WI38 (cell line): ENCODE data around the gene APOBEC3F.
"Not testable (repeated sequence)": the region's sequence is repeated elsewhere in the genome, so short reads cannot be mapped to it uniquely, and the experiment has no call there.

Experiments
- H3K4me3 ChIP-seq: 2 replicates; pipeline ENCODE4 v1.5.1; 2011; ENCODE audit warnings: low read depth, mild to moderate bottlenecking, control low read depth, low read length
- TF ChIP-seq, protein P1 (sequence below): IDR thresholded peaks from 2 replicates; pipeline ENCODE4 v1.5.1; 2012; ENCODE audit warnings: low read depth, mild to moderate bottlenecking, control low read depth, low read length

The APOBEC3F gene

DNA sequence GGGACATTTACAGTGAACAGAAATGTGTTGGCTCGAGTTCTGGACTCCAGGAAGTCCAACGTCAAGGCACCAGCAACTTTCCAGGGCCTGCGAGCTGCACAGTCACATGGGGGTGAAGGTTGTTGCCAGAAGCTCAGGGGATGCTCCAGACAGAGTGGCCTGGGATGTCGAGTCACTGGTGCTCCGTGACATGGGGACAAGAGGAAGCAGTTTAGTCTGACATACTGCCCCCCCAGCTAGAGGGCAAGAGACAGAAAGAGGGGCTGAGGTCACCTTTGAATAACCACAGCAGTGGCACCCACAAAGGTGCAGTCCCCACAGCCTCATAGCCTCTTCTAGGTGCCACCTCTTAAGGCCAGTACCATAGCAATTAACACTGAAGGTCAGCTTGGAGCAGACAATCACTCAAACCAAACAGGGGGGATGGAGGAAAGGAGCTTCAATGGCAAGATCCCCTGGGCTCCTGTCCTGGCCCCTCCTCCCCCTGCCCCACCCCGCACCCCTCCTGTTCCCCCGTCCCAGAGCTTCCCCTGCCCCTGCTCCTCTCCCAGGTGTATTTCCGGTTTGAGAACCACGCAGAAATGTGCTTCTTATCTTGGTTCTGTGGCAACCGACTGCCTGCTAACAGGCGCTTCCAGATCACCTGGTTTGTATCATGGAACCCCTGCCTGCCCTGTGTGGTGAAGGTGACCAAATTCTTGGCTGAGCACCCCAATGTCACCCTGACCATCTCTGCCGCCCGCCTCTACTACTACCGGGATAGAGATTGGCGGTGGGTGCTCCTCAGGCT lies 15.9 kb upstream of the APOBEC3F start:
- TF ChIP-seq, protein P1, sequence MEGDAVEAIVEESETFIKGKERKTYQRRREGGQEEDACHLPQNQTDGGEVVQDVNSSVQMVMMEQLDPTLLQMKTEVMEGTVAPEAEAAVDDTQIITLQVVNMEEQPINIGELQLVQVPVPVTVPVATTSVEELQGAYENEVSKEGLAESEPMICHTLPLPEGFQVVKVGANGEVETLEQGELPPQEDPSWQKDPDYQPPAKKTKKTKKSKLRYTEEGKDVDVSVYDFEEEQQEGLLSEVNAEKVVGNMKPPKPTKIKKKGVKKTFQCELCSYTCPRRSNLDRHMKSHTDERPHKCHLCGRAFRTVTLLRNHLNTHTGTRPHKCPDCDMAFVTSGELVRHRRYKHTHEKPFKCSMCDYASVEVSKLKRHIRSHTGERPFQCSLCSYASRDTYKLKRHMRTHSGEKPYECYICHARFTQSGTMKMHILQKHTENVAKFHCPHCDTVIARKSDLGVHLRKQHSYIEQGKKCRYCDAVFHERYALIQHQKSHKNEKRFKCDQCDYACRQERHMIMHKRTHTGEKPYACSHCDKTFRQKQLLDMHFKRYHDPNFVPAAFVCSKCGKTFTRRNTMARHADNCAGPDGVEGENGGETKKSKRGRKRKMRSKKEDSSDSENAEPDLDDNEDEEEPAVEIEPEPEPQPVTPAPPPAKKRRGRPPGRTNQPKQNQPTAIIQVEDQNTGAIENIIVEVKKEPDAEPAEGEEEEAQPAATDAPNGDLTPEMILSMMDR, result no peak
- H3K4me3 ChIP-seq, result no peak overlapping the region

DNA sequence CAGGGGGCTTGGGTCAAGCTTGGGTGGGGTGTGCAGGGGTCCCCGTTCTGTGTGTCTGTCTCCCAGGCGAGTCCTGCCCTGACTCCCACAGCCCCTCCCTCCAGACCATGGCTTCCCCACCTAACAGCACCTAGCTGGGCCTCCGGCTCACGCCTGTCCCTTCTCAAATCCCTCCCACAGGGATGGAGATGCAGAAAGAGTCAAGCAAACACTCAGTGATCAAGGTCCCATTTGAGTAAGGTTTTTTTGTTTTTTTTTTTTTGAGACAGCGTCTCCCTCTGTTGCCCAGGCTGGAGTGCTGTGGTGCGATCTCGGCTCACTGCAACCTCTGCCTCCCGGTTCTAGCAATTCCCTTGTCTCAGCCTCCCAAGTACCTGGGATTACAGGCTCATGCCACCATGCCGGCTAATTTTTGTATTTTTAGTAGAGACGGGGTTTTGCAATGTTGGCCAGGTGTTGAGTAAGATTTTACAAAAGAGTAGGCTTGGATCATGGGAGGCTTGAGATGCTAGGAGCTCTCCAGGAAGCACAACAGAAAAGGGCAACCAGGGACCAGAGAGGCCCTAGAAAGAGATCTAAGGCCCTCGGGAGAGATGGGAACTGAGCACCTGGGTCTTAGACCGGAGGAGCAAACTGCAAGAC lies 14.0 kb upstream of the APOBEC3F start:
- no peak overlapping the region for H3K4me3 ChIP-seq
- TF ChIP-seq, protein P1, result no peak

DNA sequence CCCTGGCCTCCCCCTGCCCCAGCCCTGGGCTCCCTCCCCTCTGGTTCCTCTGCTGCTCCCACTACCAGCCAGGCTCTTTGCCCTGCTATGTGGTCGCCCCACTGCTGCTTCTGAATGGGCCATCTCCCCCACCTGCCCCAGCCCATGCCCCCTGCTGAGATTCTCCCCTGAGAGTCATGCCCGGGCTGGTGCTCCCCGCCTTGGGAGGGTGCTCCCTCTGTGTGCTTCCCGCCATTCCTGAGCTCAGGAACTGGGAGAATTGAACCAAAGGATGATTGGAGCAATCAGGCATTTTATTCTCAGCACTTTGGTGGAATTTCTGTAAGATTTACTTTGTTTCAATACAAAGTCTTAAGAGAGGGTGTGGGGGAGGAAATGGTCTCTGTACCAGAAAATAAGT lies 12.9 kb upstream of the APOBEC3F start:
- no peak overlapping the region for H3K4me3 ChIP-seq
- TF ChIP-seq, protein P1, result no peak

DNA sequence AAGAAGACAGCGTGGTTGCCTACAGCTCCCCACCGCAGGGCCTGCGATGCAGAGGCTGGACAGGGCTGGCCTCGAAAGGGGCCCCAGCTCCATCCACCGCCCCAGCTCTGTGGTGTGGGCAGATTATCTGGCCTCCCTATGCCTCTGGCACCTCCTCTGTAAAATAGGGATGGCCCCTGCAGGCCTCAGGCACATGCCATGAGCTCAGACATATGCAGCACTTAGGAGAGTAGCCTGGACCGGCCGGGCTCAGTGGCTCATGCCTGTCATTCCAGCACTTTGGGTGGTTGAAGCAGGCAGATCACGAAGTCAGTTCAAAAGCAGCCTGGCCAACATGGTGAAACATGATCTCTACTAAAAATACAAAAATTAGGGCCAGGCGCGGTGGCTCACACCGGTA lies 12.4 kb upstream of the APOBEC3F start:
- TF ChIP-seq, protein P1, result no peak
- no peak overlapping the region for H3K4me3 ChIP-seq

DNA sequence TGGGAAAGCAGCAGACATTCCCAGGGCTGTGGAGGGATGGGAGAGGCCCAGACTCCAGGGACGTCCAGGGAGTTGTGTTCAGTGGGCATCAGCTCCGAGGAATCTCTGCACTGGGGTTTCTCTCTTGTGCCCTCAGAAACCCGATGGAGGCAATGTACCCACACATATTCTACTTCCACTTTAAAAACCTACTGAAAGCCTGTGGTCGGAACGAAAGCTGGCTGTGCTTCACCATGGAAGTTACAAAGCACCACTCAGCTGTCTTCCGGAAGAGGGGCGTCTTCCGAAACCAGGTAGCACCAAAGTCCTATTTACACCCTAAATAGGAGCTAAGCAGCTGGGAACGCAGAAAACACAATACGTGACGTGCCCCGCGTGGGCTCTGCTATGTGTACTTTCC lies 11.4 kb upstream of the APOBEC3F start:
- H3K4me3 ChIP-seq, result no peak overlapping the region
- TF ChIP-seq, protein P1, result no peak

DNA sequence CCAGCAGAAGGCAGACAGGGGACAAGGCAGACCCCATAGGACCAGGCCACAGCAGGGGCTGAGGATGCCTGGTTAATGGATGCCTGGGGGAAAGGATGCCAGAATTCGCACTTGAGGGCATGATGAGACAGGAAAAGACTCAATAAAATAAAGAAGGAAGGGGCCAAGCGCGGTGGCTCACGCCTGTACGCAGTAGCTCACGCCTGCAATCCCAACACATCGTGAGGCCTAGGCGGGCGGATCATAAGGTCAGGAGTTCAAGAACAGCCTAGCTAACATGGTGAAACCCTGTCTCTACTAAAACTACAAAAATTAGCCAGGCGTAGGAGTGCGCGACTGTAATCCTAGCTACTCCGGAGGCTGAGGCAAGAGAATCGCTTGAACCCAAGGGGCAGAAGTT lies 10.0 kb upstream of the APOBEC3F start:
- TF ChIP-seq, protein P1, result no peak
- H3K4me3 ChIP-seq, result no peak overlapping the region

DNA sequence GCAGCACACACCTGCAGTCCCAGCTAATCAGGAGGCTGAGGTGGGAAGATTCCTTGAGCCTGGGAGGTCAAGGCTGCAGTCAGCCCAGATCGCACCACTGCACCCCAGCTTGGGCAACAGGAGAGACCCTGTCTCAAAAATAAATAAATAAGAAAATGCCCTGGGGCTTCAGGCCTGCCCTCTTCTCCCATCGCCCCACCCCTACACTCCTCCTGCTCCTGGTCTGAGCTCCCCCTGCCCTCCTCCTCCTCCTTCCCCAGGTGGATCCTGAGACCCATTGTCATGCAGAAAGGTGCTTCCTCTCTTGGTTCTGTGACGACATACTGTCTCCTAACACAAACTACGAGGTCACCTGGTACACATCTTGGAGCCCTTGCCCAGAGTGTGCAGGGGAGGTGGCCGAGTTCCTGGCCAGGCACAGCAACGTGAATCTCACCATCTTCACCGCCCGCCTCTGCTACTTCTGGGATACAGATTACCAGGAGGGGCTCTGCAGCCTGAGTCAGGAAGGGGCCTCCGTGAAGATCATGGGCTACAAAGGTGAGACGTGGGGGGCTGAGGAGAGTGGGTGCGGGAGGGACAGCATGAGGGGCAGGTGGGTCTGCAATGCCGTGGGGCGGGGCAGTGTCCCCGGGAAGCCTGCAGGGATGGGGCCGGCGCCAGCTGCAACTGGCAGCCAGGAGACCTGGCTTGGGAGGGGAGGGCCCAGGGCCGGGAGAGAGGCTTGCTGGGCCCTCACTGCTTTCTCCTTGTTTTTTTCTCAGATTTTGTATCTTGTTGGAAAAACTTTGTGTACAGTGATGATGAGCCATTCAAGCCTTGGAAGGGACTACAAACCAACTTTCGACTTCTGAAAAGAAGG lies 9.0 kb upstream of the APOBEC3F start:
- H3K4me3 ChIP-seq, result not testable (repeated sequence)

DNA sequence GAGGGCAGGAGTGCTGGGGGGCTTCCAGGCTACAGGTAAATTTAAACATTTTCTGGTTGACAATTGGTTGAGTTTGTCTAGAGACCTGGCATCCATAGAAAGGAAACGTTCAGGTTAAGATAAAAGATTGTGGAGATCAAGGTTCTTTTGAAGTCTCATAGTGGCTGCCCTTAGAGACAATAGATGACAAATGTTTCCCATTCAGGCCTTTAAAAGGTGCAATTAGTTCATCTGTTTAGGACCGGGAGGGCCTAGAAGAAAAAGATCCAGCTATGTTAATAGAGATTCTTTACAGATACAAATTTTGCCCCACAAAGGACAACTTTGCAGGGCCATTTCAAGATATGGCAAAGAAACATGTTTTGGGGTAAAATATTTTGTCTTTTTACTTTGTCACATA lies 3.6 kb upstream of the APOBEC3F start:
- not testable (repeated sequence) for H3K4me3 ChIP-seq
